MV-4-11 (cell line): ENCODE measurements around the gene RNF213.

Experiments
- DNase-seq: peaks from one replicate; lab custom pipeline; 2025; lab: John Stamatoyannopoulos, UW

Gene RNF213

GRCh38 chr17:80419255-80419654 is 158.6 kb downstream of the RNF213 start:
- DNase-seq = no peak

- no peak for DNase-seq
These were observed 160.9 kb downstream of the RNF213 start for GRCh38 chr17:80421381-80422090.

DNA sequence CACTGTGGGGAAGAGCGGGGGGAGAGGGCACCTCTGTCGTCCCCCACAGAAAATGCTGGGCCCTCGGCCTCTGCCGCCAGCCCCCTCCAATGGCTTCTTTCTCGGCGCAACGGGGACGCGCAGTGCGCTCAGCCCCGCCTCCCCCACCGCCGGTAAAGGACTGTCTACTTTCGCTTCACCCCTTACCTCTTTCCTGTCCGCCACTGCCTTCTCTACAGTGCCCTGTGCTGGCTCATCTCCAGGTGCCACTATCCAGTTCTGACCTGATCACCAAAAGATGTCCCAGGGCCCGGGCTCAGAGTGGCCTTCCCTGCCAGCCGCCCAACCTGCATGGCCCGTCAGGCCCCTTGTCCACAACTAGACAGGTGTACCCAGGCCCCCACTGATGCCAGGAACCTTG is 161.6 kb downstream of the RNF213 start:
- no peak for DNase-seq

DNA sequence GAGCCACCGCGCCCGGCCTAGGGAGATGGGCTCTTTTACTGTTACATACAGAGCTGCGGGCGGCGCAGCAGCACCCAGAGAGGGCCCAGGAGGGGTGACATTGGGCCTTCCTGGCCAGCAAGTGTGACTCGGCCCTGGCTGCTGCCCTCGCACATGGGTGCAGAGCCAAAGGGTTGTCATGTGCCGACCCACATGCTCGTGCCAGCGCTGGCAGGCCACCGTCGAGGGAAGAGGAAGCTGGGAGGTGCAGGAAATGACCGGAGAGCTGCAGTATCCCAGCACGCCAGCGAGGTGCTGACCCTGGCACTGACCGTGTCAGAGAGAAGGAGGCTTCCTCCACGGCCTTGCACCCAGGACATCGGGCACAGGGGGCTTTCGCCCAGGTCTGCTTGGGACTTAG is 162.3 kb downstream of the RNF213 start:
- DNase-seq = no peak

- DNase-seq = no peak
These were observed 163.0 kb downstream of the RNF213 start for GRCh38 chr17:80423536-80424225.

DNA sequence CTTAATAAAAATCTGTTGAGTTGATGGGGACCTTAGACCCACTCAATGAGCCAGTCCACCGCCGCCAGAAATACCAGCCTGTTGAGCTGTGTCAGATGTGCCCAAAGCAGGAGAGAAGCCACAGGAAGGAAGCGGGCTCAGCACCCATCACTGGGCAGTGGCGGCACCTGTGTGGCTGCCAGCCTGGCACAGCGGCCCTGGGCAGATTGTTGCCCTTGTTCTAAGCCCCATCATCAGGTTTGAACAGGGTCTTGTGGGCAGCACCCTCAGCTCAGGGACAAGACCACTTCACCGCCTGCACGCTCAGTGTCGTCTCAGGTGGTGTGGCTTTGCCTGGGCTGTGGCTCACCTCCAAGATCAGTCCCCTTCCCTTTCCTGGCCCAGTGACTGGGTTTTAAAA is 163.6 kb downstream of the RNF213 start:
- DNase-seq = no peak

DNA sequence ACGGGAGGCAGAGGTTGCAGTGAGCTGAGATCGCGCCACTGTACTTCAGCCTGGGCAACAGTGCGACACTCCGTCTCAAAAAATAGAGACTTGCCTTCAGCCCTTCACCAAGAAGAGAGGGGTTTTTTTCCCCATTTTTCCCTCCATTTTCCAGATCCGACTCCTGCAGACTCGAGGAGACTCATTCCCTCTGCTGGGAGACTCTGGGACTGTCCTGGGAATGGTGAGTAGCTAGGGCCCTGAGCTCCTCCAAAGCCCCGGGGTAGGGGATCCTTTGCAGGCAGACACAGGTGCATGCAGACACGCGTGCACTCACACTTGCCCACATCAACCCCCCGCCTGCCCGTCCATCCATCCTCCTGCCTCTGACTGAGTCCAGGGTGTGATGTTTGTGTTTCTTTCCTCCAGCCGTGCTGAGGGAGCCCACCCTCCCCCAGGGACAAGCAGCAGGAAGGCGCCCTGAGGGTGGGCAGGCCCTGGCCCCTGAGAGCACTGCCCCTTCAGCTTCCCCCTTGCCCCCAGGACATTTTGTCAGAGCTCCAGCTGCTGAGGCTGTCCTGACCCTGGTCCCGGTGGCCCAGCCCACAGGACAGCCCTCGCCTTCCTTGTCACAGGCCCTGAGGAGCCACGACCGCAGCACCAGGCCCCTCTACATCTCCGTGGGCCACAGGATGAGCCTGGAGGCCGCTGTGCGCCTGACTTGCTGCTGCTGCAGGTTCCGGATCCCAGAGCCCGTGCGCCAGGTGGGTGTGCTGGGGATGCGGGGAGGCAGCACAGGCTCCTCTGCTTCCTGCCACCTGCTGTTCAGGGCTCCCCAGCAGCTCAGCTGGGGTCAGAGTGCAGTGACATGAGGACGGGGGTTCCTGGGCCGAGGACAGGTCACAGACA is 164.5 kb downstream of the RNF213 start:
- DNase-seq = no peak

- DNase-seq = no peak
These were observed 165.3 kb downstream of the RNF213 start for GRCh38 chr17:80425835-80426426.

DNA sequence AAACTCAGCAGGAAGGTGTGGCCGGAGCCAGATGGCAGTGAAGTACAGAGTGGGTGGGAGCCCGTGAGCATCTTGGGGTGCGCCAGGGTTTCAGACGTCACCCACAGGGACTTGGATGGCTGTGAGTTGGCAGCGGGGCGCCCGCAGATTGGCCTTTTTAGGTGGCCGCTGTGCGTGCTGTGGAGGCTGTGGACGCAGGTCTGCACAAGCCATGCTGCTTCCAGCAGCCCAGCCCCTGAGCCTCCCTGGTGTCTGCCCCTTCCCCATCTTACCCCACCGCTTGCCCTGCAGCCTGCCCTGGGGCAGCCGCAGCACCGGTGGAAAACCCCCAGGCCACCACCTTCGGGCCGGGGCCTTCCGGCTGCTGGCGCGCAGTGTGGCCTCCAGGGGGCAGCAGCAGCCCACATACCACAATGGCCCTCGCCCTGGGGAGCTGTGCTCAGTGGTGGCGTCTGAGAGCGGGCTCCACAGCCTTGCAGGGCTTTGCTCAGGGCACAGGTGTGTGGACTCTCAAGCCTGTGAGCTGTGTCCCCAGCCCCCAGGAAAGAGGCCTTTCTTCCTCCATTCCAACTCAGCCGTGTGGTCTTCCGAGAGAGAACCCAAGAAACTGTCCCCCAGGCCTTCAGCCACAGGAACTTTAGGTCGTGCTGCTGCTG is 166.1 kb downstream of the RNF213 start:
- DNase-seq = peak; percentile 26

- DNase-seq = no peak
These were observed 167.0 kb downstream of the RNF213 start for GRCh38 chr17:80427366-80428282.

- DNase-seq = no peak
These were observed 167.7 kb downstream of the RNF213 start for GRCh38 chr17:80428363-80428762.

- DNase-seq = no peak
These were observed 168.1 kb downstream of the RNF213 start for GRCh38 chr17:80428796-80429195.

DNA sequence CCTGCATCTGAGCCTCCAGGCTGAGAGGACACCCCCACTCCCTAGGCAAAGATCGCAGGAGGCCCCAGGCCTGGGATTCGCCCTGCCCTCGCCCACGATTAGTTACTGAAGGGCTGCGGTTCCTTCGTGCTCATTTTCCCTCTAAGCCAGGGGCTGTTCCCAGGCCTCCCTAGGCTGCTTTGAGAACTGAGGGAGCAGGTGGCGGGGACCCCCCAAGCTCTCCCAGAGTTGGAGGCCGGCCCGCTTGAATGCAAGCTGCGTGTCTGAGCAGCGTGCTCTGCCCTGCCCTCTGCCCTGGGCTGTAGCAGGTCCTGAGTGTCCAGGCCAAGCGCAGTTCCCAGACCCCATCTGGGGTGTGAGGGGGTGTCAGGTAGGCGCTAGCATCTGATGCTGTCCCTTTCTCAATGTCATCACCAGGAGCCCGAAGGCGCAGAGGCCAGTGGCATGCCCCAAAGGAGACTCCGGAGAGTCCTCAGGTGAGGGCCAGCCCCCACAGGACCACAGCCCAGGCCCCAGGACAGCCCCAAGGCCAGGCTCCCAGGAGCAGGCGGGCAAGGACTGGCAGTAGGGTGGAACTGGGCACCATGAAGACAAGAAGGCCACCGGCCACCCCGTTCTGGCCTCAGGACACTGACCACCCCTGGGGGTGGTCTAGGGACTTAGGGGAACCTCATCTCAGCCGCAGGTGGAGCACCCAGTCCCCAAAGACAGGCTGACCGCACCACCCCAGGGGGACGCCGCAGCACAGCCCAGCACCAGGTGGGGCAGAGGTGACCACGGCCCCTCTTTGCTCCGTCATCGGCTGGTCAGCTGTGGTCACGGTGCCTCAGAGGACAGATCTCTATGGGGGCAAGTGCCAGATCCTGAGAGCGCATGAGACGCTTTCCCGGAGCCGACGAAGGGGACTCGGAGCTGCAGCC is 169.0 kb downstream of the RNF213 start:
- no peak for DNase-seq

- no peak for DNase-seq
These were observed 170.0 kb downstream of the RNF213 start for GRCh38 chr17:80430446-80431245.

DNA sequence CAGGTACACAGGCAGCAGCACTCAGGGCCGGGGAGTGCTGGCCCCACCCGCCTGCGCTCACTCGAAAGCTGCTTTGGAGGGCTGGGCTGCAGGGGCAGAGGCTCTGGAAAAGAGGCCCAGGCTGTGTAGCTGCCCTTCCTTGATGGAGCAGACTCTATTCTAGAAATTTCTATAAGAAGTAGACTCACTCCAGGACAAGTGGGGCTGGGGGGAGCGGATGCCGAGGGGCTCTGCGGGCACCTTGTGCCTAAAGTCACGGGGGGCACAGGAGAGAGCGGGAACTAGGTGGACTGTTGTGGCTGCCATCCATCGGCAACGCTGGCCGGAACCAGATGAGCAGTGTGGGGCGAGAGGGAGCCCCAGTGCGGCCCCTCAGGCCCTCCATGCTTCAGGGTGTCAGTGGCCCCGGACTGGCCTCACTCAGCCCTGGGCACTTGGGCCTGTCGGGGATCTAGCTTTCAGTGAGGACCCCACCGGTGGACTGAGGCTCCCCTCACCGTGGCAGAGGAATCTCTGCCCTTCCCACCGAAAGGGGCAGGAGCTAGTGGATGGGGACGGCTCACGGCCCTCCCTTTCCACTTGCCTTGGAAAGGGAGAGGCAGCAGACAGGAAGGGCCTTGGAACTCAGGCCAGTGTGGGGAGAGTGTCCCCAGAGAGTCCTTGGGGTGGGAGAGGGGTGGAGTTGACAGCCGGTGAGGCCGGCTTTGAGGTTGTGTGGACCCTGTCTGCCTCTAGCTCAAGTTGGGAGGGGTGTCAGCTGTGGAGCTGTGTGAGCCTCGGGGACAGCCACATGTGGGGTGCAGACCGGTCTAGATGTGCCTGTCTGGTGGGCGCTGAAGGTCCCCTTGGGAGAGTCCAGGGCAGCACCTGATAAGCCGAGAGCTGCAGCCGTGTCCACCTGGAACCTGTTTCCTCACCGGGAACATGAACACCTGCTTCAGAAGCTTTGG is 170.9 kb downstream of the RNF213 start:
- no peak for DNase-seq

DNA sequence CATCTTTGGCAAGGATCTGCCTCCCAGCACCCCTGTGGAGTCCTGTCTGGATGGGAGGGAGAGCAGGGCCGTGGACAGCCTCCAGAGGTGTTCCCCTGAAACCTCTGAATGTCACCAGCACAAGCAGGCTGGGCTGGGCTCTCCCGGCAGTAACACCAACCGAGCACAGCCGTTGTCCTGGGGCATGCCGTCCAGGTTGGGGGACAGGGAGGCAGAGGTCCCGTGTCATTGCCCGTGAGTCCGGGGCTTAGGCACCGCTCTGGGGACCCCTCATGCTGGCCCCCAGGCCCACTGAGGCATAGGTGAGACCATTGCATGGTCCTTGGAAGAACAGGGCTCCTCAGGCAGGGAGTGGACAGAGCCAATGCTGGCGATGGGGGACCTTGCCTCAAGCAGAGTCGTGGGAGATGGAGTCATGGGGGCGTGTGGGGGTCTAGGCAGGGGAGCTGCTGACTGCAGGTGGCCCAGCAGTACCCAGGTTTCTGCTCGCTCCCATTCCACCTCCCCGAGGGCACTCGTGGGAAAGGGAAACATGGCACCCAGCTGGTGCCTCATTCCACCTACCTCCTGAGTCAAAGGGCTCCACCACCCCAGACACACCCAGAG is 171.8 kb downstream of the RNF213 start:
- DNase-seq = no peak

DNA sequence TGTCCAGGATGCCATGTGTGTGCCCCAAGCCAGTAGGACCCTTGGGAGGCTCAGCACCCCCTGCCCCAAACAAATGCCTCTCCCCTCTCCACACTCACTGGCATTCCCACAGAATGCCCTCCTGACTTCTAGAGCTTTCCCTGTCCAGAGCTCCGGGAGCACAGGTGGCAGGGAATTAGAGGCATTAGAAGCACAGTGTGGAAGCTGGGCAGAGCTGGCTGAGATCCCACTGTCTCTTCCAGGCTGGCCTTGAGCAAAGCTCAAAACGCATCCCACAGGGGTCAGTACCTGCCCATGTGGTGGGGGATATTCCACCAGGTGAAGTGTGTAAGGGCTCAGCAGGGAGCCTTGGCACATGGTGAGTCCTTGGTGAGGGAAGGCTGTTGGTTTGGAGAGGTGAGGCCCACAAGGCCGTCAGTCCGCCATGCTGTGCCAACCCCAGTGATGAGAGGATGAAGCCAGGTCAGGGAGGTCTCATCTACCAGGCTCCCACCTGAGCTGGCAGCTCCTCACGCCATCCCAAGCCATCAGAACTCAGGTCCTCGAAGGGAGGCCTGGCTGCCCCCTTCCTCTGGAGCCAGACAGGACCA is 172.4 kb downstream of the RNF213 start:
- no peak for DNase-seq
